Tongue (tissue), 2 donors: ENCODE results near the gene HEYL. TPM values are rescaled to one million over a fixed set of nuclear protein-coding genes. Genes with fewer than 3 reads are reported as not detected.
"Not testable (repeated sequence)": the region's sequence is repeated elsewhere in the genome, so short reads cannot be mapped to it uniquely, and the experiment has no call there.

Experiments used
- DNase-seq: peaks from one replicate; pipeline ENCODE4 v3.0.0-alpha.2; 2015
- total RNA-seq: library from RNA; depleted of rRNA; stranded (reverse); fragments of >200 nt; gene quantifications from one replicate; pipeline ENCODE4 v1.2.3, GENCODE V29; 2014

HEYL gene
- total RNA-seq, 1 donor from 2014 or later = 12.4 TPM

DNA sequence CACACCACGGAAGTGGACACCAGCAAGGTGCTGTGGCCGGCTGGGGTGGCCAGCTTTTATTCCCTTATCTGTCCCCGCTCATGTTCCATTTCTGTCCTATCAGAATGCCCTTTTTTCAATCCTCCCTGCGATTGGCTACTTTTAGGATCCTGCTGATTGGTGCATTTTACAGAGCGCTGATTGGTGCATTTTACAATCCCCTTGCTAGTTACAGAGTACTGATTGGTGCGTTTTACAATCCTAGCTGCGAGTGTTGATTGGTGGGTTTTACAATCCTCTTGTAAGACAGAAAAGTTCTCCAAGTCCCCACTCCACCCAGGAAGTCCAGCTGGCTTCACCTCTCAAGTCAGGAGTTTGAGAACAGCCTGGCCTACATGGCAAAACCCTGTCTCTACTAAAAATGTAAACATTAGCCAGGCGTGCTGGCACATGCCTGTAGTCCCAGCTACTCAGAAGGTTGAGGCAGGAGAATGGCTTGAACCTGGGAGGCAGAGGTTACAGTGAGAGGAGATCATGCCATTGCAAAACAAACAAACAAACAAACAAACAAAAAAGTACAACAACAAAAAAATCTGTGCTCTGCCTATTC is 37.7 kb downstream of the HEYL start:
- not testable (repeated sequence) for DNase-seq

DNA sequence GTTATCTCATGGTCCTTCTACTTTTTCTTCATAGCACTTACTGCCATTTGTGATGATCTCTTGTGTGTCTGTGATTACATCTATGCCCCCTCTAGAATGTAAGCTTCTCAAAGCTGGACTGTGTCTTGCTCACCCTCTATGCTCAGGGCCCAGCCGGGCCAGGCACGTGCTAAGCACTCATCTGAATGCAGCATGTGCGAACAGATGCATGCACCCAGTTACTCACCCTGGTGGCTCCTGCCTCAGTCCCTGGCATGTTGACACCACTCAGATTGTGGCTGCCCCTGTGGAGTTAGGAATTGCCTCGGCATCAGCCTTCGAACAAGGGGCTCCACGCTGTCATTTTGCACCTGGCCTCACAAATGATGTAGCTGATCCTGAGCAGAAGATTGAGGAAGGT is 43.3 kb downstream of the HEYL start:
- no peak for DNase-seq

DNA sequence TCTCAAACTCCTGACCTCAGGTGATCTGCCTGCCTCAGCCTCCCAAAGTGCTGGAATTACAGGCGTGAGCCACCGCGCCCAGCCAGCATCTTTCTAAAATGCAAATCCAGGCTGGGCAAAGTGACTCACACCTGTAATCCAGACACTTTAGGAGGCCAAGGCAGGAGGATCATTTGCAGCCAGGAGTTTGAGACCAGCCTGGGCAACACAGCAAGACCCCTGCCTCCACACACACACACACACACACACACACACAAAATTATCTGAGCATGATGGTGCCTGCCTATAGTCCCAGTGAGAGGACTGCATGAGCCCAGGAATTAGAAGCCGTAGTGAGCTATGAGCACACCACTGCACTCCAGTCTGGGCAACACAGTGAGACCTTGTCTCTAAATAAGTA is 46.1 kb downstream of the HEYL start:
- DNase-seq = no peak

DNA sequence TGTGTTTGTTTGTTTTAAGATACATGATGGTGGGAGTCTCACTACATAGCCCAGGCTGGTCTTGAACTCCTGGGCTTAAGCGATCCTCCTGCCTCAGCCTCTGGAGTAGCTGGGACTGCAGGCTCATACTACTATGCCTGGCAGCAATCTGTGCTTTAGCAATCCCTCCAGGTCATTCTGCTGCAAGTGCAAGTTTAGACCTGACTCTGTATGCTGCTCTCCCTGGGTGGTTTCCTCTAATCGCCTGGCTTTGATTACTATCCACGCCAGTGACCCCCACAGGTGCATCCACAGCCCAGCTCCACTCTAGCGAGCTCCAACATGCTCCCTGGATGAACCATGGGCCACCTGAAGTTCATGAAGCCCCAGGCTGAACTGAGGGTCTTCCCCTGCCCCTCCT is 47.4 kb downstream of the HEYL start:
- DNase-seq = no peak

DNA sequence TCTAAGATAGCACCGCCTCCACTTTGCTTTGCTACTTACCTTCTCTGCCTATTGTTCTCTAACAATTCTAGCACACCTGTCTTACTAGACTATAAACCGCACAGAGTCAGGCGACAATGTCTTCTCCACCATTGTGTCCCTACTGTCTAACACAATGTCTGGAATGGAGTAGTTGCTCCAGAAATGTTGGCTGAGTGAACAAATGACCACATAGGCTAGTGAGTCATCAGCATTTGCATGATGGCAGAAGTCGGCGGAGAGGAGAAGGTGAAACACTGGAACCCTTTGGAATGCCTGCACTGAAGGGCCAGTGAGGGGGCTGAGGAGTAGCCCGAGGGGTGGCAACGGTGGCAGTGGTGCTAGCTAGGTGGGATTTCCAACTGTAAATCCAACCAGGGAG is 48.9 kb downstream of the HEYL start:
- no peak for DNase-seq

DNA sequence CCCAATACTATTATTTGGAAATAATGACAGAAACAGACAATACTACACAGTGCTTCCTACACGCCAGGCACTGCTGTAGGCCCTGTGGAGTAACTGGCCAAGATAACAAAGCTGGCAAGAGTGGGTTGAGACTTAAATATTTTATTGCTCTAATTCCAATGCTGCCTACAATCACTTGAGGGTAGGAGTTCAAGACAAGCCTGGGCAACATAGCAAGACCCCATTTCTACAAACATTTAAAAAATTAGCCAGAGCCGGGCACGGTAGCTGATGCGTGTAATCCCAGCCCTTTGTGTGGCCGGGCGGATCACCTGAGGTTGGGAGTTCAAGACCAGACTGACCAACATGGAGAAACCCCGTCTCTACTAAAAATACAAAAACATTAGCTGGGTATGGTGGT is 53.5 kb downstream of the HEYL start:
- DNase-seq = no peak

DNA sequence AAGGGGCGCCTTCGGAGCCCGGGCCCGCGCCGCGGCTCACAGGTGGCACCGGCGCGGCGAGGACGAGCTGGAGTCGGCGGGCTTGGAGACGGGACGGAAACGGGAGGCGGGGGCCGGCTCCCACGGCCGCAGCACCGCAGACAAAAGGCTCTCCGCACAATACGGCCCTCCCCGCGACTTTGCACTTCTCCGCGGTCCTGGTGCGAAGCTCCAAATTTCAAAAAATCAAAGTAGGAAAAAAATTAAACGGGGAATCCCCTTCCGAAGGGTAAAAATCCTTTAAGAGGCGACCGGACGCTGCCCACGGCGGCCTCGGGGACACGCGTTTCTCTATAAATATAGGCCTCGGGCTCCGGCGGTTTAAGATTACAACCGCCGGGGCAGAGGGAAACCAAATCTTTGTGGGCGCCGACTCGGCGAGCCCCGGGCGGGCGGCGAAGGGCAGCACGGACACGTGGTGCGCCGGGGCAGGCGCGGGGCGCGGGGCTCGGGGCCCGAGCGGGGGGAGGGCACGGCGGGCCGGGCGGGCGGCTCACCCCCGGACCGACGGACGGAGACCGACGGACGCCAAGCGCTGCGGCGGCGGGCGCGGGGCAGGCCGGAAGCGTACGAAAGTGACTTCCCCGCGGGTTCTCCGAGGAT is 63.3 kb downstream of the HEYL start:
- DNase-seq = peak; percentile 51

DNA sequence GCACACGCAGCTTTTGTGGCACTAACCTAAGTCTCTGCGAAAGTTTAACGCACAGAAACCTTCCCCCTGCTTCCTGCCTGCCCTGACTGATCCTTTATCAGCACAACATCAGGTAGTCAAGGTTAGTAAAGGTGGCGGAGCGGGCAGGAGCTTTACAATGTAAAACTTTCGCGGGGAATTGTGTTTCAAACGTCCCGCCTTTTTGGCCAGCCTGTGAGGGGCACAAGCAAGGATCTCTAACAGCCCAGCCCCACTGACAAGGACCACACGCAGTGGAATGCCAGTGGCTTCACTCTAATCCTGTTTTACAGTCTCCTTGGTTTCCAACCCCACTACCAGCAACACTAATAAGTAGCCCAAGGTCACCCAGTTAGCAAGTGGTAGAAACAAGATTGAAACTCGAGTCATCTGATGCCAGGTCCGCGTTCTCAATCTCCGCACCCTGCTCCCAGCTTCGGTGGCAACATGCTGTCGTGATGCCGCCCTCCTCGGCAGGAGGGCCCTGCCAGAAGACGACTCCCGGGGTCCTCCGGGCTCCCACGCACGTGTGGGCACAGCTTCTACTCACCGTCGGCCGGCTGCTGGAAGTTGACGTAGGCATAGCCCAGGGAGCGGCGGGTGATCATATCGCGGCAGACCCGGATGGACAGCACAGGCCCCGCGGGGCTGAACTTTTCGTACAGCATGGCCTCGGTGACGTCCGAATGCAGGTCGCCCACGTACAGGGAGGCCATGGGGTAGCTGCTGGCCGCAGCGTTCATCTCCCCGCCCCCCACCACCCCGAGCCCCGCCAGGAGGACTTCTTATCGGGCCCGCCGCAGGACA is 64.0 kb downstream of the HEYL start:
- peak; percentile 53 for DNase-seq

DNA sequence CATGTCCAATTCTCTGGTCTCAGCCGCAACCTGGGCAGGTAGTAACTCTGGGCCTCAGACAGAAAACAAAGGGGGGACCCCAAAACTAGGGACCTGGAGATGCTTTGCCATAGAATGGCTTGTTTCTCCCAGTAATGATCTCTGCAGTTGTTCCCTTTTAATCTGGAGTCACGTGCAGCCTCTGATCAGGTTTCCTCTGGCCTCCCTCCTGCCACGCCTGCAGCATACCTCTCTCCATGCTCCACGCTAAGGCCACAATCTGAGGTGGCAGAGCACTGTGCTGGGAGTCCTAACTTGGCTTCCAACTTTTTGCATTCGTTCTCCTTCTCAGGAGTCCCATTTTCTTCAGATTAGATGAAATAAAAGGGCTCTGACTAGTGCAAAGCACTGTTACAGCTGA is 64.8 kb downstream of the HEYL start:
- DNase-seq = peak; percentile 63

Other genes starting within 250 kb of the HEYL start
- gene BMP8A, start 148.0 kb downstream of the HEYL start, total RNA-seq = 0.51 TPM
- gene PABPC4, start 62.9 kb downstream of the HEYL start, total RNA-seq = 270 TPM
- gene NT5C1A, start 32.5 kb upstream of the HEYL start, total RNA-seq = 19.6 TPM
- 0.92 TPM for gene HPCAL4, start 51.8 kb upstream of the HEYL start, total RNA-seq
- gene PPIE, start 99.2 kb upstream of the HEYL start, total RNA-seq = 31.2 TPM
- 0.51 TPM for gene OXCT2, start 131.7 kb upstream of the HEYL start, total RNA-seq
- 2.7 TPM for gene BMP8B, start 149.2 kb upstream of the HEYL start, total RNA-seq
- 27.2 TPM for gene TRIT1, start 243.9 kb upstream of the HEYL start, total RNA-seq